Liver (tissue), 9 donors: ENCODE results near the gene HCFC1R1. TPM values are rescaled to one million over a fixed set of nuclear protein-coding genes. Genes with fewer than 3 reads are reported as not detected.

Source experiments
- DNase-seq: peaks from one replicate; pipeline ENCODE4 v3.0.0-alpha.2; 2017; ENCODE audit warnings: low spot score
- H3K27ac ChIP-seq, 2 donors: one replicate each; pipeline ENCODE4 v1.7.0; 2013; ENCODE audit warnings: inconsistent platforms in 2 of 2, low read length in 2 of 2, control low read depth in 1 of 2, low read depth in 1 of 2, mild to moderate bottlenecking in 1 of 2
- H3K27me3 ChIP-seq, 4 donors: one replicate each; pipeline versions ENCODE4 v1.6.1 to v1.7.0; 2013; ENCODE audit warnings: low read length in 3 of 4, inconsistent platforms in 1 of 4, mild to moderate bottlenecking in 1 of 4, moderate library complexity in 1 of 4; ENCODE audit not compliant: control insufficient read depth in 4 of 4, insufficient read depth in 4 of 4
- H3K36me3 ChIP-seq, 4 donors: one replicate each; pipeline versions ENCODE4 v1.6.1 to v1.7.0; 2013; ENCODE audit warnings: low read length in 3 of 4, mild to moderate bottlenecking in 3 of 4, low read depth in 1 of 4, moderate library complexity in 1 of 4; ENCODE audit not compliant: control insufficient read depth in 4 of 4, insufficient read depth in 3 of 4
- H3K4me1 ChIP-seq, 4 donors: one replicate each; pipeline versions ENCODE4 v1.6.1 to v1.7.0; 2013; ENCODE audit warnings: low read length in 3 of 4, mild to moderate bottlenecking in 3 of 4, moderate library complexity in 1 of 4; ENCODE audit not compliant: control insufficient read depth in 4 of 4, insufficient read depth in 4 of 4
- H3K4me3 ChIP-seq, 3 donors: one replicate each; pipeline versions ENCODE4 v1.6.1 to v1.7.0; 2013; ENCODE audit warnings: low read length in 3 of 3, control low read depth in 1 of 3, low read depth in 1 of 3, mild to moderate bottlenecking in 1 of 3
- H3K9ac ChIP-seq, 2 donors: one replicate each; pipeline ENCODE4 v1.7.0; 2013; ENCODE audit warnings: low read length in 2 of 2, mild to moderate bottlenecking in 2 of 2, moderate library complexity in 2 of 2, control low read depth in 1 of 2, low read depth in 1 of 2
- H3K9me3 ChIP-seq, 4 donors: one replicate each; pipeline versions ENCODE4 v1.6.1 to v1.7.0; 2013; ENCODE audit warnings: low read length in 3 of 4; ENCODE audit not compliant: control insufficient read depth in 4 of 4
- ATF3 ChIP-seq: IDR thresholded peaks from 2 replicates; pipeline ENCODE4 v1.6.1; 2016; ENCODE audit warnings: antibody characterized with exemption
- CTCF ChIP-seq: fragments of 150-350 bp; IDR thresholded peaks from 2 replicates; pipeline ENCODE4 v1.5.1; 2017; ENCODE audit warnings: improper control_type of control experiment, low read depth, low read length; ENCODE audit not compliant: missing input control
- EGR1 ChIP-seq, 2 donors: IDR thresholded peaks; 2 replicates each; pipeline ENCODE4 v1.6.1; 2016 to 2018; ENCODE audit warnings: antibody characterized with exemption in 2 of 2, low read depth in 2 of 2
- FOXA1 ChIP-seq: IDR thresholded peaks from 2 replicates; pipeline ENCODE4 v1.6.1; 2016; ENCODE audit warnings: antibody characterized with exemption
- GABPA ChIP-seq, 2 donors: IDR thresholded peaks in 1 of 2; conservative IDR thresholded peaks in 1 of 2; 2 replicates each; pipeline ENCODE4 v1.6.1; 2016; ENCODE audit warnings: antibody characterized with exemption in 2 of 2, mild to moderate bottlenecking in 1 of 2, moderate library complexity in 1 of 2
- HNF4A ChIP-seq, 2 donors: conservative IDR thresholded peaks; 2 replicates each; pipeline ENCODE4 v1.6.1; 2016; ENCODE audit warnings: antibody characterized with exemption in 2 of 2, mild to moderate bottlenecking in 2 of 2
- HNF4G ChIP-seq: IDR thresholded peaks from 2 replicates; pipeline ENCODE4 v1.6.1; 2016; ENCODE audit warnings: antibody characterized with exemption
- MAX ChIP-seq: IDR thresholded peaks from 2 replicates; pipeline ENCODE4 v1.6.1; 2016; ENCODE audit warnings: antibody characterized with exemption
- NR2F2 ChIP-seq: IDR thresholded peaks from 2 replicates; pipeline ENCODE4 v1.6.1; 2016; ENCODE audit warnings: antibody characterized with exemption
- RAD21 ChIP-seq, 2 donors: IDR thresholded peaks; 2 replicates each; pipeline ENCODE4 v1.6.1; 2016; ENCODE audit warnings: antibody characterized with exemption in 2 of 2, mild to moderate bottlenecking in 2 of 2
- RXRA ChIP-seq, 2 donors: IDR thresholded peaks; 2 replicates each; pipeline ENCODE4 v1.6.1; 2017 to 2018; ENCODE audit warnings: antibody characterized with exemption in 2 of 2, mild to moderate bottlenecking in 1 of 2
- SP1 ChIP-seq: IDR thresholded peaks from 2 replicates; pipeline ENCODE4 v1.6.1; 2018; ENCODE audit warnings: antibody characterized with exemption, mild to moderate bottlenecking
- TAF1 ChIP-seq: conservative IDR thresholded peaks from 2 replicates; pipeline ENCODE4 v1.6.1; 2016; ENCODE audit warnings: antibody characterized with exemption, mild to moderate bottlenecking
- YY1 ChIP-seq: IDR thresholded peaks from 2 replicates; pipeline ENCODE4 v1.6.1; 2016; ENCODE audit warnings: antibody characterized with exemption, mild to moderate bottlenecking
- ZBTB33 ChIP-seq: IDR thresholded peaks from 2 replicates; pipeline ENCODE4 v1.6.1; 2016; ENCODE audit warnings: antibody characterized with exemption
- WGBS: extraction: QIAGEN DNeasy Blood & Tissue Kit; methylation state at CpG from one replicate; pipeline ENCODE4 v1.1.7; 2013; 5-methylcytosine and 5-hydroxymethylcytosine counted together
- polyA plus RNA-seq, 2 donors: library from polyadenylated mRNA; stranded (reverse) in 1 of 2; unstranded in 1 of 2; fragments of 200-250 nt in 1 of 2; fragments of >200 nt in 1 of 2; fragmentation: Nextera tagmentation in 1 of 2; extraction: Ambion mirVana in 1 of 2; gene quantifications; one replicate each; pipeline versions ENCODE4 v1.2.1 to v1.2.3, GENCODE V29; 2013 to 2015
- total RNA-seq, 2 donors: library from RNA; depleted of rRNA; stranded (reverse); fragments of >200 nt; gene quantifications; one replicate each; pipeline ENCODE4 v1.2.3, GENCODE V29; 2014
- donor health status: healthy.
- donor health status: healthy.
- donor health status: healthy.
- donor health status: healthy.
- donor health status: healthy.

The HCFC1R1 gene
- total and polyA plus RNA-seq, 4 donors: 1.4 to 17.6 (median 9.2) TPM

GRCh38 chr16:3012828-3013420 is 10.8 kb downstream of the HCFC1R1 start, which contains the start of gene CLDN9:
Gene CLDN9, plus strand, starts transcription at chr16:3012923. Its CDS starts 440 bp downstream, at chr16:3013363.
- no peak for TF ChIP-seq TAF1
- no peak for TF ChIP-seq ZBTB33
- no peak for TF ChIP-seq MAX
- no peak for TF ChIP-seq HNF4G
- TF ChIP-seq NR2F2: no peak
- Histone ChIP-seq H3K9me3 (no peaks in the 10 kb centered on the region), H3K4me1 (peaks cover 5 to 31% (median 17%) of the 10 kb centered on the region in 4 donors), H3K27ac (no peak within 1 kb of the TSS), H3K4me3 (no peak within 1 kb of the TSS), H3K36me3 (no peaks in the 10 kb centered on the region), H3K27me3 (no peaks in the 10 kb centered on the region), H3K9ac (no peak within 1 kb of the TSS)
- DNase-seq: no peak
- WGBS: 64% methylated on average over 27 of the region's 27 CpGs

GRCh38 chr16:3012246-3012645 is 11.5 kb downstream of the HCFC1R1 start:
- Histone ChIP-seq H3K36me3 (no peaks in the 10 kb centered on the region), H3K27ac (no peak overlapping the region), H3K27me3 (no peaks in the 10 kb centered on the region), H3K4me3 (no peak overlapping the region), H3K4me1 (peaks cover 12 to 38% (median 22%) of the 10 kb centered on the region in 4 donors), H3K9me3 (no peaks in the 10 kb centered on the region), H3K9ac (no peak overlapping the region)
- DNase-seq: no peak
- whole genome bisulfite sequencing: 59% methylated on average over 19 of the region's 19 CpGs
- TF ChIP-seq CTCF (no peak), HNF4A (conservative IDR thresholded peaks at IDR 0.05) (no peak), MAX (no peak), RAD21 (IDR thresholded peaks at IDR 0.05) (no peak), TAF1 (no peak), GABPA (IDR thresholded peaks at IDR 0.05 in 1 of 2, conservative IDR thresholded peaks at IDR 0.05 in 1 of 2) (no peak), RXRA (IDR thresholded peaks at IDR 0.05) (no peak), NR2F2 (no peak), SP1 (no peak)

GRCh38 chr16:3010510-3010909 is 13.2 kb downstream of the HCFC1R1 start:
- H3K9me3 ChIP-seq: no peaks in the 10 kb centered on the region
- 95% methylated on average over 8 of the region's 8 CpGs for WGBS
- TF ChIP-seq EGR1 (IDR thresholded peaks at IDR 0.05; ENCODE audit: low read depth in 2 of 2) (no peak), MAX (no peak), HNF4A (conservative IDR thresholded peaks at IDR 0.05) (no peak), CTCF (no peak), HNF4G (no peak), YY1 (no peak), SP1 (no peak), NR2F2 (no peak), ATF3 (no peak), RAD21 (IDR thresholded peaks at IDR 0.05) (no peak), TAF1 (no peak), FOXA1 (no peak)

More at GRCh38 chr16:3010510-3010909, 13.2 kb downstream of the HCFC1R1 start:
- Histone ChIP-seq H3K27me3 (no peaks in the 10 kb centered on the region), H3K4me1 (peaks cover 22 to 53% (median 34%) of the 10 kb centered on the region in 4 donors), H3K36me3 (no peaks in the 10 kb centered on the region), H3K9ac (no peak overlapping the region), H3K4me3 (no peak overlapping the region), H3K27ac (no peak overlapping the region)
- DNase-seq: no peak
